ENCODE measurements around the gene TLN1. TPM values are rescaled to one million over a fixed set of nuclear protein-coding genes. Genes with fewer than 3 reads are reported as not detected.

The TLN1 gene
- total RNA-seq (277 TPM), polyA plus RNA-seq (10 to 100 TPM; 33.7 to 36.2 (median 35.9) TPM)

- Mint-ChIP-seq H3K4me1 (peaks cover 16 to 37% (median 29%) of the 10 kb centered on the region in 4 donors), H3K9me3 (no peaks in the 10 kb centered on the region), H3K27ac (peak within 1 kb of the TSS in 2 of 3 donors; percentile 96 to 98), H3K27me3 (no peaks in the 10 kb centered on the region), H3K36me3 (peaks cover 16% of the 10 kb centered on the region), H3K4me3 (peak within 1 kb of the TSS in 2 of 4 donors; percentile 94 to 98)
- DNase-seq (peak; percentile 94 to 99 (median 96)), ATAC-seq (ENCODE audit: low read depth in 2 of 2) (peak; percentile 90 to 94)
- H3K27me3 ChIP-seq (ENCODE audit: control insufficient read depth, insufficient read depth, low read length): no peaks in the 10 kb centered on the region
- no peaks in the 10 kb centered on the region for H3K9me3 ChIP-seq (ENCODE audit: control insufficient read depth in 2 of 2, low read length in 2 of 2)
- peaks cover 23% of the 10 kb centered on the region for H3K36me3 ChIP-seq (ENCODE audit: control insufficient read depth, insufficient read depth, low read length)
- peak within 1 kb of the TSS; percentile 90 for H3K4me3 ChIP-seq (ENCODE audit: low read depth, low read length)
- peak within 1 kb of the TSS; percentile 94 for H3K27ac ChIP-seq (ENCODE audit: insufficient read depth, low read length, poor library complexity, severe bottlenecking)
- peaks cover 62% of the 10 kb centered on the region for H3K4me1 ChIP-seq (ENCODE audit: control insufficient read depth, insufficient read depth, low read length, poor library complexity, severe bottlenecking)
These were observed at the start of gene TLN1, which contains the start of gene CREB3 for GRCh38 chr9:35732185-35732799. TLN1 (minus strand) TSS chr9:35732195; CDS start chr9:35725694, 6,501 bp downstream. CREB3 (plus strand) TSS chr9:35732666; CDS start chr9:35732773, 107 bp downstream.

DNA sequence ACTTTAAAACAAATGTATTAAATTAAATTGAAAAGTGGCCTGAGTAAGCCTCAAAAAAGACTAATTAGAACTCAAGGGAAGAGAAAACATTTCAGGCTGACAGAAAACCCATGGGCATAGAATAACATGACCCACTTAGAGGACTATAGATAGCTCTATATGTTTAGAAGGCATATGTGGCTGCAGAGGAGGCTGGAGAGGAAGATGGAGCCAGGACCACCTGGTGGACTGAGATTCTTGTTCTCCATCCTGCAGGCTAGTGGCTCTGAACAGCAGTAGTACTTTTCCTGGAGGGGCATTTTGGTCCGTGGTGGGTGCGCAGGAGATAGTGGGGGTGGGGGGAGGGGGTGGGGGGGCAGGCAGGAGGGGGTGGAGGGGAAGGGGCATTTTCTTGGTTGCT is 49.1 kb upstream of the TLN1 start:
- peaks cover 12% of the 10 kb centered on the region for H3K36me3 ChIP-seq (ENCODE audit: control insufficient read depth, insufficient read depth, low read length)

DNA sequence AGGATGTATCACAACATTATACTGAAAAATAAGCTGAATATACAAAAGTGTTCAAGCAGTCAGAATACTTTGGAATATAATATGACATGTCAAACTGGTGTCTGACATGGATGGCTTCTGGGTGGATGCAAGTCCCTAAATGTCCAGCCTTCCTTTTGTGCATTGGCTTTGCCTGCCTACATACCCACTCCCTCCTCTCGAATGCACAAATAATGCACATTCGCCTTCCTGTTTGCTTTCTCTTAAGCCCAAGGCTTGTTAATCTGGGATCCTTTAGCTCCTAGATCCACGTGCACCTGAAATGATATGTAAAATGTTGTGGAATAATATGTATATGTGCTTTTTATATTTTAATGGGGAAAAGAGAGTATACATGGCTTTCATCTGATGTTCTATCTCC is 46.5 kb upstream of the TLN1 start:
- ATAC-seq (ENCODE audit: low read depth in 2 of 2) (no peak), DNase-seq (no peak)
- peaks cover 5% of the 10 kb centered on the region for H3K36me3 ChIP-seq (ENCODE audit: control insufficient read depth, insufficient read depth, low read length)
- peaks cover 17% of the 10 kb centered on the region for H3K36me3 Mint-ChIP-seq
- H3K4me1 ChIP-seq (ENCODE audit: control insufficient read depth, insufficient read depth, low read length, poor library complexity, severe bottlenecking): no peaks in the 10 kb centered on the region
- H3K4me1 Mint-ChIP-seq: peaks cover 0 to 17% (median 10%) of the 10 kb centered on the region in 4 donors
- no peaks in the 10 kb centered on the region for H3K27me3 ChIP-seq (ENCODE audit: control insufficient read depth, insufficient read depth, low read length)
- H3K4me3 ChIP-seq (ENCODE audit: low read depth, low read length): no peak overlapping the region
- no peaks in the 10 kb centered on the region for H3K27me3 Mint-ChIP-seq
- H3K4me3 Mint-ChIP-seq: no peak overlapping the region
- H3K27ac Mint-ChIP-seq: no peak overlapping the region
- H3K27ac ChIP-seq (ENCODE audit: insufficient read depth, low read length, poor library complexity, severe bottlenecking): no peak overlapping the region
- peaks cover 0 to 2% (median 0%) of the 10 kb centered on the region in 7 donors for H3K9me3 Mint-ChIP-seq
- no peaks in the 10 kb centered on the region for H3K9me3 ChIP-seq (ENCODE audit: control insufficient read depth in 2 of 2, low read length in 2 of 2)

More for the DNA sequence above, 49.1 kb upstream of the TLN1 start:
- no peaks in the 10 kb centered on the region for H3K27me3 ChIP-seq (ENCODE audit: control insufficient read depth, insufficient read depth, low read length)
- no peak for DNase-seq
- no peak for ATAC-seq (ENCODE audit: low read depth in 2 of 2)
- no peak overlapping the region for H3K27ac Mint-ChIP-seq
- H3K4me3 Mint-ChIP-seq: no peak overlapping the region
- H3K27me3 Mint-ChIP-seq: no peaks in the 10 kb centered on the region
- no peaks in the 10 kb centered on the region for H3K4me1 ChIP-seq (ENCODE audit: control insufficient read depth, insufficient read depth, low read length, poor library complexity, severe bottlenecking)
- peaks cover 28% of the 10 kb centered on the region for H3K36me3 Mint-ChIP-seq
- no peak overlapping the region for H3K27ac ChIP-seq (ENCODE audit: insufficient read depth, low read length, poor library complexity, severe bottlenecking)
- no peak overlapping the region for H3K4me3 ChIP-seq (ENCODE audit: low read depth, low read length)
- H3K4me1 Mint-ChIP-seq: peaks cover 0 to 12% (median 9%) of the 10 kb centered on the region in 4 donors
- no peaks in the 10 kb centered on the region for H3K9me3 ChIP-seq (ENCODE audit: control insufficient read depth in 2 of 2, low read length in 2 of 2)
- H3K9me3 Mint-ChIP-seq: peaks cover 0 to 3% (median 0%) of the 10 kb centered on the region in 7 donors

DNA sequence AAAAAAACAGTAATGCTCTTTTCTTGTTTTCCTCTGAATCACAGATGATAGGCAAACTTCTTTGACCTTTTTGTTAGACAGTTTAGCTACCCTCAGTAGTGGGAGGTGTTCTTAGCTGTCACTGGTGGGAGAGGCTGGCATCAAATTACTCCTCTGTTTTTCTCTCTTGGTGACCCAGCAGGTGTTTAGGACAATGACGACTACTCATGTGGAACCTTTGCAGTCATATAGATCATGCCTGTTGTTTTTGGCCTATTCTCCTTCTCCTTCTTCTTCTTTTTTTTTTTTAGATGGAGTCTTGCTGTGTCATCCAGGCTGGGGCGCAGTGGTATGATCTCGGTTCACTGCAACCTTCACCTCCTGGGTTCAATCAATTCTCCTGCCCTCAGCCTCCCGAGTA is 44.0 kb upstream of the TLN1 start:
- H3K36me3 ChIP-seq (ENCODE audit: control insufficient read depth, insufficient read depth, low read length): peaks cover 4% of the 10 kb centered on the region
- no peak for DNase-seq
- no peak overlapping the region for H3K4me3 Mint-ChIP-seq
- H3K9me3 Mint-ChIP-seq: peaks cover 0 to 2% (median 0%) of the 10 kb centered on the region in 7 donors
- no peaks in the 10 kb centered on the region for H3K9me3 ChIP-seq (ENCODE audit: control insufficient read depth in 2 of 2, low read length in 2 of 2)
- H3K36me3 Mint-ChIP-seq: peaks cover 13% of the 10 kb centered on the region
- H3K4me3 ChIP-seq (ENCODE audit: low read depth, low read length): no peak overlapping the region
- H3K27ac Mint-ChIP-seq: peak overlapping the region in 1 of 3 donors; percentile 56
- H3K4me1 Mint-ChIP-seq: peaks cover 0 to 13% (median 9%) of the 10 kb centered on the region in 4 donors
- no peak overlapping the region for H3K27ac ChIP-seq (ENCODE audit: insufficient read depth, low read length, poor library complexity, severe bottlenecking)
- no peaks in the 10 kb centered on the region for H3K27me3 Mint-ChIP-seq
- H3K27me3 ChIP-seq (ENCODE audit: control insufficient read depth, insufficient read depth, low read length): no peaks in the 10 kb centered on the region
- no peak for ATAC-seq (ENCODE audit: low read depth in 2 of 2)
- H3K4me1 ChIP-seq (ENCODE audit: control insufficient read depth, insufficient read depth, low read length, poor library complexity, severe bottlenecking): no peaks in the 10 kb centered on the region

- no peak overlapping the region for H3K4me3 Mint-ChIP-seq
- ATAC-seq (ENCODE audit: low read depth in 2 of 2): no peak
- H3K4me1 ChIP-seq (ENCODE audit: control insufficient read depth, insufficient read depth, low read length, poor library complexity, severe bottlenecking): no peaks in the 10 kb centered on the region
- no peaks in the 10 kb centered on the region for H3K27me3 Mint-ChIP-seq
- peaks cover 12% of the 10 kb centered on the region for H3K36me3 Mint-ChIP-seq
- no peak overlapping the region for H3K4me3 ChIP-seq (ENCODE audit: low read depth, low read length)
- H3K36me3 ChIP-seq (ENCODE audit: control insufficient read depth, insufficient read depth, low read length): peaks cover 4% of the 10 kb centered on the region
- H3K9me3 ChIP-seq (ENCODE audit: control insufficient read depth in 2 of 2, low read length in 2 of 2): no peaks in the 10 kb centered on the region
- H3K27ac Mint-ChIP-seq: peak overlapping the region in 1 of 3 donors; percentile 55
- DNase-seq: no peak
- H3K4me1 Mint-ChIP-seq: peaks cover 0 to 13% (median 6%) of the 10 kb centered on the region in 4 donors
- H3K9me3 Mint-ChIP-seq: peaks cover 0 to 2% (median 0%) of the 10 kb centered on the region in 7 donors
- no peaks in the 10 kb centered on the region for H3K27me3 ChIP-seq (ENCODE audit: control insufficient read depth, insufficient read depth, low read length)
- H3K27ac ChIP-seq (ENCODE audit: insufficient read depth, low read length, poor library complexity, severe bottlenecking): no peak overlapping the region
These were observed 43.1 kb upstream of the TLN1 start for GRCh38 chr9:35774907-35775635.

- no peaks in the 10 kb centered on the region for H3K27me3 ChIP-seq (ENCODE audit: control insufficient read depth, insufficient read depth, low read length)
- H3K4me1 Mint-ChIP-seq: peaks cover 0 to 12% (median 11%) of the 10 kb centered on the region in 4 donors
- no peaks in the 10 kb centered on the region for H3K27me3 Mint-ChIP-seq
- peaks cover 4% of the 10 kb centered on the region for H3K36me3 ChIP-seq (ENCODE audit: control insufficient read depth, insufficient read depth, low read length)
- H3K36me3 Mint-ChIP-seq: peaks cover 3% of the 10 kb centered on the region
- ATAC-seq (ENCODE audit: low read depth in 2 of 2) (no peak), DNase-seq (no peak)
- peaks cover 0 to 2% (median 0%) of the 10 kb centered on the region in 7 donors for H3K9me3 Mint-ChIP-seq
- H3K27ac ChIP-seq (ENCODE audit: insufficient read depth, low read length, poor library complexity, severe bottlenecking): no peak overlapping the region
- no peak overlapping the region for H3K27ac Mint-ChIP-seq
- H3K4me3 Mint-ChIP-seq: no peak overlapping the region
- H3K9me3 ChIP-seq (ENCODE audit: control insufficient read depth in 2 of 2, low read length in 2 of 2): no peaks in the 10 kb centered on the region
- no peak overlapping the region for H3K4me3 ChIP-seq (ENCODE audit: low read depth, low read length)
- no peaks in the 10 kb centered on the region for H3K4me1 ChIP-seq (ENCODE audit: control insufficient read depth, insufficient read depth, low read length, poor library complexity, severe bottlenecking)
These were observed 39.9 kb upstream of the TLN1 start for GRCh38 chr9:35771943-35772342.

GRCh38 chr9:35771534-35771933 is 39.5 kb upstream of the TLN1 start:
- Mint-ChIP-seq H3K4me3 (no peak overlapping the region), H3K36me3 (peaks cover 3% of the 10 kb centered on the region), H3K9me3 (peaks cover 0 to 2% (median 0%) of the 10 kb centered on the region in 7 donors), H3K4me1 (peaks cover 0 to 16% (median 13%) of the 10 kb centered on the region in 4 donors), H3K27ac (no peak overlapping the region), H3K27me3 (no peaks in the 10 kb centered on the region)
- H3K9me3 ChIP-seq (ENCODE audit: control insufficient read depth in 2 of 2, low read length in 2 of 2): no peaks in the 10 kb centered on the region
- peaks cover 4% of the 10 kb centered on the region for H3K36me3 ChIP-seq (ENCODE audit: control insufficient read depth, insufficient read depth, low read length)
- ATAC-seq (ENCODE audit: low read depth in 2 of 2) (no peak), DNase-seq (no peak)
- no peak overlapping the region for H3K4me3 ChIP-seq (ENCODE audit: low read depth, low read length)
- H3K27me3 ChIP-seq (ENCODE audit: control insufficient read depth, insufficient read depth, low read length): no peaks in the 10 kb centered on the region
- H3K4me1 ChIP-seq (ENCODE audit: control insufficient read depth, insufficient read depth, low read length, poor library complexity, severe bottlenecking): no peaks in the 10 kb centered on the region
- H3K27ac ChIP-seq (ENCODE audit: insufficient read depth, low read length, poor library complexity, severe bottlenecking): no peak overlapping the region

All from CD4-positive, CD25-positive, alpha-beta regulatory T cell (primary cell).